ENCODE results near the gene CARMIL1.

- TF ChIP-seq ATF3 (IDR thresholded peaks at IDR 0.05; ENCODE audit: borderline replicate concordance, extremely low read depth, low read depth, low read length) (no peak), CTCF (IDR thresholded peaks at IDR 0.05 in 2 of 3, conservative IDR thresholded peaks at IDR 0.05 in 1 of 3; ENCODE audit: control insufficient read depth in 2 of 3, extremely low read depth in 1 of 3, insufficient read depth in 1 of 3, low read depth in 3 of 3, low read length in 3 of 3) (no peak), JUNB (IDR thresholded peaks at IDR 0.05) (no peak), BRCA1 (IDR thresholded peaks at IDR 0.05; ENCODE audit: low read depth, low read length) (no peak), SIN3A (IDR thresholded peaks at IDR 0.05; ENCODE audit: low read depth, low read length) (no peak), TCF12 (IDR thresholded peaks at IDR 0.05; ENCODE audit: low read depth, low read length) (no peak), HDAC2 (IDR thresholded peaks at IDR 0.05) (no peak), JUND (IDR thresholded peaks at IDR 0.05; ENCODE audit: low read depth, low read length) (no peak), IRF3 (IDR thresholded peaks at IDR 0.05) (no peak), POLR2AphosphoS5 (IDR thresholded peaks at IDR 0.05; ENCODE audit: low read length) (no peak), USF2 (IDR thresholded peaks at IDR 0.05; ENCODE audit: borderline replicate concordance, low read depth, low read length) (no peak), TAF1 (IDR thresholded peaks at IDR 0.05; ENCODE audit: borderline replicate concordance, low read depth, low read length) (no peak), MAX (IDR thresholded peaks at IDR 0.05; ENCODE audit: low read depth, low read length) (no peak)
These were observed 350.0 kb downstream of the CARMIL1 start for GRCh38 chr6:25629198-25629576.
